AG10803 (cell line): ENCODE measurements around the gene CTNNA2.

Source experiments
- DNase-seq: peaks from one replicate; pipeline ENCODE4 v3.0.0; 2010; ENCODE audit warnings: low read depth
- H3K4me3 ChIP-seq: 2 replicates; pipeline ENCODE4 v1.5.1; 2011; ENCODE audit warnings: mild to moderate bottlenecking, low read length, control low read depth
- TF ChIP-seq, protein P1 (sequence below): conservative IDR thresholded peaks from 2 replicates; pipeline ENCODE4 v1.5.1; 2011; ENCODE audit warnings: mild to moderate bottlenecking, low read length, control low read depth, inconsistent platforms

Gene CTNNA2

DNA sequence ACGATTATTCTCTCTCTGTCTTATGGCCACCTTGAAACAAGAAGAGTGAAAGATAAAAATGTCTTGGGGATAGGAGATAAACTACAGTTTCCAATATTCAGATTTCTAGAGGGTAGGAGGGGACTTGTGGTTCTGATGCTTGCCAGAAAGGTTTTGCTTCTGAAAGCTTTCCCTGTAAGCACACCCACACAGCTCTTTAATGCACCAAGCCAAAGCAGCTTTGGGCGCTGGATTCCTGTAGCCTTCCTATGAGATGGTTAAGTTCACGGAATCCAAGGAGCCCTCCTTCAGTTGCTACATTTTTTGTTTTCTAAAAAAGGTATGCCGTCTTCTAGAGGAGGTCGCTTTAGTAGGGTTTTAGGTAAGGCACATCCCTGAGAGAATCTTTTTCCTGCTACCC, 786.8 kb downstream of the CTNNA2 start:
- H3K4me3 ChIP-seq = no peak overlapping the region
- no peak for DNase-seq
- TF ChIP-seq, protein P1, sequence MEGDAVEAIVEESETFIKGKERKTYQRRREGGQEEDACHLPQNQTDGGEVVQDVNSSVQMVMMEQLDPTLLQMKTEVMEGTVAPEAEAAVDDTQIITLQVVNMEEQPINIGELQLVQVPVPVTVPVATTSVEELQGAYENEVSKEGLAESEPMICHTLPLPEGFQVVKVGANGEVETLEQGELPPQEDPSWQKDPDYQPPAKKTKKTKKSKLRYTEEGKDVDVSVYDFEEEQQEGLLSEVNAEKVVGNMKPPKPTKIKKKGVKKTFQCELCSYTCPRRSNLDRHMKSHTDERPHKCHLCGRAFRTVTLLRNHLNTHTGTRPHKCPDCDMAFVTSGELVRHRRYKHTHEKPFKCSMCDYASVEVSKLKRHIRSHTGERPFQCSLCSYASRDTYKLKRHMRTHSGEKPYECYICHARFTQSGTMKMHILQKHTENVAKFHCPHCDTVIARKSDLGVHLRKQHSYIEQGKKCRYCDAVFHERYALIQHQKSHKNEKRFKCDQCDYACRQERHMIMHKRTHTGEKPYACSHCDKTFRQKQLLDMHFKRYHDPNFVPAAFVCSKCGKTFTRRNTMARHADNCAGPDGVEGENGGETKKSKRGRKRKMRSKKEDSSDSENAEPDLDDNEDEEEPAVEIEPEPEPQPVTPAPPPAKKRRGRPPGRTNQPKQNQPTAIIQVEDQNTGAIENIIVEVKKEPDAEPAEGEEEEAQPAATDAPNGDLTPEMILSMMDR = no peak

DNA sequence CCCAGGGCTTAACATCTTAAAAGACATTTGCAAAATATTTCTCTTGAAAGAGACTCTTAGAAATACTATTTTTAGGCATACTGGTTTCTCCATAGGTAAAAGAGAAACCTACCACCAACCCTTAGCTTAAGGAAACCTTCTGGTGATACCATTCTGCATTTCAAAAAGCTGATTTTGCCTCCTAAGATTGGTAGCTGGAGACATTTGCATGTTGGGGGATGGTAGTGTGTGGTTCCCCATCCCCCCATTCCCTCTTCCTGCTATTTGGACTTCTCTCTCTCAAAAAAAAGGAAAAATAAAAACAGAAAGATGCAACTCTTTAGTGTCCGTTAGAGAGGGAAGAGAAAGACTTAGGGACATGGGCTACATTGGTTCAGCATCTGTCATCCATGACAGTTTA, 787.5 kb downstream of the CTNNA2 start:
- DNase-seq = no peak
- no peak overlapping the region for H3K4me3 ChIP-seq
- TF ChIP-seq, protein P1 = no peak

DNA sequence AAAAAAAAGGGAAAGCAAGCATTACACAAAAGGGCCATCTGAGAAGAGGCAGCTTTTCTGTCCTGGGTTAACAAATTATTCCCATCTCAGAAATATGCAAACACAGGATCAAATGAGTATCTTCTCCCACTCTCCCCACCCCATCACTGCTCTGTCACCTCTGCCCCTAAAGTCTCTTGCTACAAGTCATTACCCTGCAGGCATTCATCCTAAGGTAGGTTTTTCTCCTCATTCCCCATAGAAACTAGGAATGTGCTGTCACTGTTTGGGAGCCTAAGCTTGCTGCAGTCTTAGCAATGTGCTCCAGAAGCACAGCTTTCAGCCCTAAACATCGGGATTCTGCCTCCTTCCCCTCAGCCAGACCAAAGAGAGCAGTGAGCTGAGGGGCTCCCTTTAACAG, 788.1 kb downstream of the CTNNA2 start:
- H3K4me3 ChIP-seq = no peak overlapping the region
- TF ChIP-seq, protein P1 = no peak
- DNase-seq = no peak

DNA sequence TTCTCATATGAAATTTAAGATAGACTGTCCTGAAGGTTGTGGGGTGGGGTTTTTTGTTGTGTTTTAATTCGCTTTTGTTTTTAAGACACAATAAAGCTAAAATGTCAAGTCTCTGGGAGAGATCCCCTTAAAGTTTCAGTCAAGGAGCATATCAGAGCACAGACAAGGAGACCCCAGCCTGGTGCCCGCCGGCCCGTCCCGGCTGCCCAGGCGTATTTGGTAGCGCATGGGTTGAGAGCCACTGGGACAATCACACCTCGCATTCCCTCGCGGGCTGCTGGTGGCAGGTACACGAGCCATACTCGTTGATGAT, 789.1 kb downstream of the CTNNA2 start:
- TF ChIP-seq, protein P1 = no peak
- DNase-seq = no peak
- no peak overlapping the region for H3K4me3 ChIP-seq

DNA sequence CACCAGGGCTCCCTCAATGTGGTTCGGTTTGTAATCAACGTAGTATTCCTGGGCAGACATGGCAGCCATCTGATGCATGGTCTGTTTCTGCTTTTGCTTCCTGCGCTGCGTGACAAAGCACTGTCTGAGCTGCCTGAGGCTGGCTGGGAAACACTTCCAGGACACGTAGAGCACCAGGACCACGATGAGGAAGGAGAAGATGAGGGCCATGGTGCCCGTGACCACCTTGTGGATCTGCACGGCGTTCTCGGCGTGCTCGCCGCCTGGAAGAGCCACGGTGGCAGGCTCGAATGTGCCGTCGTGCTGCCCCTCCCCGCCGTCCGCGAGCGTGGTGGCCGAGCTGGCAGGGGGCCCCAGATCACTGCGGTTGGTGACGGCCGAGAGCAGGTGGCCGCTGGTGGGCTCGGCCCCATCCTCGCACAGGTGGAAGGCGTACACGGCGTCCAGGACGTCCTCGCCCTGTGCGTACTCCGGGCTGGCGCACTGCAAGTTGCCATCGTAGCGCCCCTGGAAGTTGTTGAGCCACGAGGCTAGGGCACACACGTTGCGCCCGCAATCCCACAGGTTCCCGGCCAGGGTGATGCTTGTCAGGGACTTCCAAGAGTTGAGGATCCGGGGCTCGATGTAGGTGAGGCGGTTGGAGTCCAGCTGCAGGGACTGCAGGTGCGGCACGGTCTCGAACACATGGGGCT, 789.6 kb downstream of the CTNNA2 start:
- no peak for DNase-seq
- TF ChIP-seq, protein P1 = no peak
- H3K4me3 ChIP-seq = no peak overlapping the region

DNA sequence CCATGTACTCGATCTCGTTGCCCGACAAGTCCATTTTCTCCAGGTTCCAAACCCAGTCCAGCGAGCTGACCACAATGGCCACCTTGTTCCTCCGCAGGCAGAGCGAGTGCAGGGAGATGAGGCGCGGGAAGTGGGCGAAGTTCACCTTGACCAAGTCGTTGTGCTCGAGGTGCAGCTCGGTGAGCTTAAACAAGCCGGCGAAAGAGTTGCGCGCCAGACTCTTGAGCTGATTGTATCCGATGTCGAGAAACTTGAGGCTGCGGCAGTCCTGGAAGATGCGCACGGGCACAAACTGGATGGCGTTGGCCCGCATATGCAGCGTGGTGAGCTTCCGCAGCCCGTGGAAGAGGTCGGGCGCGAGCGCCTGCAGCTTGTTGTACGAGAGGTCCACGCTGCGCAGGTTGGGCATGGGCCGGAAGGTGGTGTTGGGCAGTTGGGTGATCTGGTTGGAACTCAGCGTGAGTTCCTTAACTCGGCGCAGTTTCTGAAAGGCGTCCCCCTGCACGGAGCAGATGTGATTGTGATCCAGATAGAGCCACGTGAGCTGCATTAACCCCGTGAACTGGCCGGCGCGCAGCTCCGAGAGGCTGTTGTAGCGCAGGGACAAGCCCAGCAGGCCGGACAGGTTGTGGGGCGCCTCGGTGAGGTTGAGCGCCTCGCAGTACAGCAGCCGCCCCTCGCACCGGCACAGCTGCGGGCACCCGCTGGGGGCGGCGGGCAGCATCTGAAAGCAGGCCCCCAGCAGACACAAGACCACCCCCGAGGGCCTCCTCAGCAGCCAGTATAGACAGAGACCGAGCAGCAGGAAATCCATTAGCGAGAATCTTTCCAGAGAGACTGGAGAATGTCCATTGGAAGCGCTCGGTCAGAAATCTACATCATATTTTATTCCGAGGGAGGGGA, 790.4 kb downstream of the CTNNA2 start:
- no peak for DNase-seq
- no peak overlapping the region for H3K4me3 ChIP-seq
- TF ChIP-seq, protein P1 = no peak
